ENCODE results near the gene SLC25A38. TPM values are rescaled to one million over a fixed set of nuclear protein-coding genes. Genes with fewer than 3 reads are reported as not detected.

SLC25A38 gene
- total RNA-seq, 1 experiment from 2014 or later: 26.7 TPM

DNA sequence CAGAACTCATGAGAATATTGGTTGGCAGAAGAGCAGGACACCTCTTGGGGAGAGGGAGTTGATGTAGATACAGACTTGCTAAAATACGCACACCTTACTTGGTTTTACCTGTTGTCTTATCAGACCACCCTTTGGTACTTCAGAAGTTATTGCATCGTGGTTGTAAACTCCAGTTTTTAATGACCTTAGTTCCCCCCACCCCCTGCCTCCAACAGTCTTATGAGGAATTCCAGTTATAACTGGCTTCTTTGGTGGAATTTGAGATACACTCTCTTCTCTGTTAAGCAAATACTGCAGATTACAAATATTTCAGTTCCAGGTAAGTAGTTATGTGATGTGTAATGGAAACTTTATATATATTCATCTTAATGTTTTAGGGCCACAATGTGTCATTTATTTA lies 5.0 kb downstream of the SLC25A38 start (continued):
- TF ChIP-seq, protein P1, sequence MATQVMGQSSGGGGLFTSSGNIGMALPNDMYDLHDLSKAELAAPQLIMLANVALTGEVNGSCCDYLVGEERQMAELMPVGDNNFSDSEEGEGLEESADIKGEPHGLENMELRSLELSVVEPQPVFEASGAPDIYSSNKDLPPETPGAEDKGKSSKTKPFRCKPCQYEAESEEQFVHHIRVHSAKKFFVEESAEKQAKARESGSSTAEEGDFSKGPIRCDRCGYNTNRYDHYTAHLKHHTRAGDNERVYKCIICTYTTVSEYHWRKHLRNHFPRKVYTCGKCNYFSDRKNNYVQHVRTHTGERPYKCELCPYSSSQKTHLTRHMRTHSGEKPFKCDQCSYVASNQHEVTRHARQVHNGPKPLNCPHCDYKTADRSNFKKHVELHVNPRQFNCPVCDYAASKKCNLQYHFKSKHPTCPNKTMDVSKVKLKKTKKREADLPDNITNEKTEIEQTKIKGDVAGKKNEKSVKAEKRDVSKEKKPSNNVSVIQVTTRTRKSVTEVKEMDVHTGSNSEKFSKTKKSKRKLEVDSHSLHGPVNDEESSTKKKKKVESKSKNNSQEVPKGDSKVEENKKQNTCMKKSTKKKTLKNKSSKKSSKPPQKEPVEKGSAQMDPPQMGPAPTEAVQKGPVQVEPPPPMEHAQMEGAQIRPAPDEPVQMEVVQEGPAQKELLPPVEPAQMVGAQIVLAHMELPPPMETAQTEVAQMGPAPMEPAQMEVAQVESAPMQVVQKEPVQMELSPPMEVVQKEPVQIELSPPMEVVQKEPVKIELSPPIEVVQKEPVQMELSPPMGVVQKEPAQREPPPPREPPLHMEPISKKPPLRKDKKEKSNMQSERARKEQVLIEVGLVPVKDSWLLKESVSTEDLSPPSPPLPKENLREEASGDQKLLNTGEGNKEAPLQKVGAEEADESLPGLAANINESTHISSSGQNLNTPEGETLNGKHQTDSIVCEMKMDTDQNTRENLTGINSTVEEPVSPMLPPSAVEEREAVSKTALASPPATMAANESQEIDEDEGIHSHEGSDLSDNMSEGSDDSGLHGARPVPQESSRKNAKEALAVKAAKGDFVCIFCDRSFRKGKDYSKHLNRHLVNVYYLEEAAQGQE (IDR thresholded peaks at IDR 0.05; ENCODE audit: low read depth): no peak
- TF ChIP-seq CEBPB (IDR thresholded peaks at IDR 0.05; ENCODE audit: low read depth) (no peak), RAD21 (IDR thresholded peaks at IDR 0.05; ENCODE audit: low read depth) (no peak), YY1 (IDR thresholded peaks at IDR 0.05; ENCODE audit: extremely low read depth, insufficient replicate concordance, low read depth, low read length) (no peak), EGR1 (IDR thresholded peaks at IDR 0.05; ENCODE audit: low read depth) (no peak), POLR2AphosphoS5 (IDR thresholded peaks at IDR 0.05; ENCODE audit: low read depth, low read length) (no peak), ZFX (IDR thresholded peaks at IDR 0.05) (no peak)

DNA sequence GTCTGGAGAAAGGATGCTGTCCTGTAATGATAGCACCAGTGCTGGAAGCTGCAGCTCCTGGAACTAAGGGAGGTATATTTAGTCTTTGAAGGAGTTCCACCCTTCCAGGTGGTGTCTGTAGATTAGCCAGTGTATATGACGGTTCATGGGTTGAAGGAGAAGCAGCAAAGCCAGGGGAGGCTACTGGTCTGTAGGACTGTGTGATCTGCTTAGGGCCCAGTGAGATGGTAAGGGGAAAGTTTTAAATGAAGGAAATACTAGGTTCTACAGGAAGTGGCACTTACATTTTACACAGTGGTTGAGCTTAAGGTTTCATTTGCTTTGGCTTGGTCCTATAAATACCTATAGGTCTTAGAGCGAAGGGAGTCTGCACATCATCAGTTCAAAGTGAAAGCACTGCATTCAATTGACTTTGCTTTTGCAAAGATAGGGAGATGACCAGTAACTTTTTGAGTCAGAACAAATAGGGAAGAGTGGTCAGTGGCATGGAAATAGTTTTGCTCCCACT lies 5.6 kb downstream of the SLC25A38 start:
- peaks cover 62% of the 10 kb centered on the region for H3K79me2 ChIP-seq (ENCODE audit: insufficient read depth, low read length)
- intact Hi-C loops (cut with micrococcal nuclease): no loop called here
- H3K4me1 ChIP-seq (ENCODE audit: control insufficient read depth in 1 of 2, insufficient read depth in 2 of 2, low read length in 2 of 2): peaks cover 5 to 15% of the 10 kb centered on the region in 2 experiments; a peak in 2 of 4 replicates
- H3K9me3 ChIP-seq (ENCODE audit: control insufficient read depth in 1 of 2, insufficient read depth in 1 of 2, low read depth in 1 of 2, low read length in 2 of 2): no peaks in the 10 kb centered on the region
- no TSS peak for BruUV-seq (replicated peaks)
- no peaks in the 10 kb centered on the region for H3K27me3 ChIP-seq (ENCODE audit: insufficient read depth, low read length)
- no peak overlapping the region for H3K4me2 ChIP-seq (ENCODE audit: low read length)
- no peak overlapping the region for H2AFZ ChIP-seq (ENCODE audit: low read depth, low read length, poor library complexity, severe bottlenecking)
- H3K27ac ChIP-seq (ENCODE audit: low read depth, low read length): no peak overlapping the region
- H3K4me3 ChIP-seq (replicated peaks in 1 of 2; ENCODE audit: low read depth in 1 of 2, low read length in 2 of 2): no peak overlapping the region
- H3K9me2 ChIP-seq (ENCODE audit: insufficient read depth): no peaks in the 10 kb centered on the region
- H3K36me3 ChIP-seq (ENCODE audit: control insufficient read depth in 1 of 2, insufficient read depth in 2 of 2, low read length in 2 of 2): peaks cover 17 to 23% of the 10 kb centered on the region in 2 experiments; a peak in 3 of 4 replicates
- ChIA-PET POLR2A (no interaction called here), RAD21 (ENCODE audit: low non-redundant PET in 1 of 2, low total read pairs in 2 of 2, uncharacterized antibody in 2 of 2, unreplicated experiment in 2 of 2) (no interaction called here), CTCF (no interaction called here)
- H3K9ac ChIP-seq (ENCODE audit: low read length): no peak overlapping the region
- ATAC-seq (no peak), DNase-seq (ENCODE audit: low read depth, low spot score) (no peak)
- H4K20me1 ChIP-seq (ENCODE audit: insufficient read depth): peaks cover 19% of the 10 kb centered on the region; the same call in 1 of the 2 replicates
- TF ChIP-seq JUND (IDR thresholded peaks at IDR 0.05) (no peak), ATF3 (IDR thresholded peaks at IDR 0.05) (no peak), ZBTB33 (IDR thresholded peaks at IDR 0.05; ENCODE audit: extremely low read depth, insufficient replicate concordance, low read length) (no peak), TCF7L2 (IDR thresholded peaks at IDR 0.05; ENCODE audit: borderline replicate concordance, extremely low read depth, insufficient read depth, insufficient read length) (no peak), ZFX (IDR thresholded peaks at IDR 0.05) (no peak), EZH2 (IDR thresholded peaks at IDR 0.05) (no peak), POLR2A (IDR thresholded peaks at IDR 0.05; ENCODE audit: borderline replicate concordance, extremely low read depth, insufficient read depth, insufficient read length) (no peak), ZNF274 (IDR thresholded peaks at IDR 0.05; ENCODE audit: low read depth, low read length) (no peak), SRF (IDR thresholded peaks at IDR 0.05; ENCODE audit: low read depth) (no peak), MAX (IDR thresholded peaks at IDR 0.05) (no peak), POLR2AphosphoS5 (IDR thresholded peaks at IDR 0.05; ENCODE audit: low read depth, low read length) (no peak), EGR1 (IDR thresholded peaks at IDR 0.05; ENCODE audit: low read depth) (no peak), RAD21 (IDR thresholded peaks at IDR 0.05; ENCODE audit: low read depth) (no peak), SP1 (IDR thresholded peaks at IDR 0.05; ENCODE audit: low read depth) (no peak), CBX3 (IDR thresholded peaks at IDR 0.05; ENCODE audit: low read depth) (no peak), CEBPB (IDR thresholded peaks at IDR 0.05; ENCODE audit: low read depth) (no peak)

Measured in HCT116 (cell line).